ENCODE measurements around the gene TSPAN4. TPM values are rescaled to one million over a fixed set of nuclear protein-coding genes. Genes with fewer than 3 reads are reported as not detected.
A peak's percentile ranks its signal among the peaks of the same experiment; 100 is the strongest.

The TSPAN4 gene
- total and polyA plus RNA-seq, 2 of the 13 experiments (the other 11 are each of a cell fraction or from before 2014, with no cell fraction given) = 31.7 to 68.3 TPM

- TF ChIP-seq TFE3 (CRISPR knock-in tag; IDR thresholded peaks at IDR 0.05) (peak; percentile 96), SOX5 (CRISPR knock-in tag; IDR thresholded peaks at IDR 0.05; ENCODE audit: borderline replicate concordance) (peak; percentile 68; the same call in 1 of the 2 replicates), HOXA3 (CRISPR knock-in tag; IDR thresholded peaks at IDR 0.05) (peak; percentile 64; the same call in 1 of the 2 replicates), PRDM10 (CRISPR knock-in tag; IDR thresholded peaks at IDR 0.05; ENCODE audit: low read depth) (peak; percentile 41; the same call in 1 of the 2 replicates), NFE2 (CRISPR knock-in tag; IDR thresholded peaks at IDR 0.05) (no peak), RCOR2 (CRISPR knock-in tag; IDR thresholded peaks at IDR 0.05) (0 out of 2 replicates have a peak, but pooled peaks have one; percentile 51), ZNF512B (CRISPR knock-in tag; IDR thresholded peaks at IDR 0.05; ENCODE audit: borderline replicate concordance) (no peak), MYC (CRISPR knock-in tag; IDR thresholded peaks at IDR 0.05; ENCODE audit: borderline replicate concordance) (peak; percentile 72), ZBTB38 (CRISPR knock-in tag; IDR thresholded peaks at IDR 0.05) (peak; percentile 98), TSC22D2 (CRISPR knock-in tag; IDR thresholded peaks at IDR 0.05; ENCODE audit: borderline replicate concordance) (no peak), NONO (IDR thresholded peaks at IDR 0.05) (no peak), NONO (CRISPR knock-in tag; conservative IDR thresholded peaks at IDR 0.05) (0 out of 2 replicates have a peak, but pooled peaks have one; percentile 20), HOMEZ (CRISPR knock-in tag; IDR thresholded peaks at IDR 0.05; ENCODE audit: low read depth) (no peak), LCORL (IDR thresholded peaks at IDR 0.05) (no peak), LCORL (CRISPR knock-in tag; IDR thresholded peaks at IDR 0.05) (peak; percentile 72; the same call in 1 of the 2 replicates), ZNF724P (CRISPR knock-in tag; IDR thresholded peaks at IDR 0.05; ENCODE audit: borderline replicate concordance) (peak; percentile 62; the same call in 1 of the 2 replicates), ZNF788 (CRISPR knock-in tag; IDR thresholded peaks at IDR 0.05; ENCODE audit: borderline replicate concordance) (peak; percentile 75; the same call in 1 of the 2 replicates), KAT8 (CRISPR knock-in tag; IDR thresholded peaks at IDR 0.05) (peak; percentile 66)
Observed at GRCh38 chr11:914747-915501, 72.3 kb downstream of the TSPAN4 start (continued).
